Sciatic nerve (tissue), 2 donors: ENCODE data around the gene SPINK5. TPM values are rescaled to one million over a fixed set of nuclear protein-coding genes. Genes with fewer than 3 reads are reported as not detected.

Experiments used
- ATAC-seq: fragments of 200-7000 bp; cut with Tn5 transposase; one replicate; pipeline ENCODE4 v1.9.1; 2020; ENCODE audit warnings: mild to moderate bottlenecking, moderate library complexity
- DNase-seq: peaks from one replicate; pipeline ENCODE4 v3.0.0-alpha.2; 2020; ENCODE audit warnings: low spot score
- intact Hi-C: fragments of 100-400 bp; cut with DNase I; formaldehyde crosslinking; loops from one replicate; pipeline ENCODE4 v1.14.2; 2022
- total RNA-seq: library from RNA; stranded (reverse); fragmentation: NEBNext Ultra II Directional; extraction: Animal tissue kit (Norgen Biotek cat#: 25700); gene quantifications from one replicate; pipeline ENCODE4 v1.2.1, GENCODE V29; 2021
- donor health status: DM: no; HTN: no; CAD: no.
- donor health status: DM: no; HTN: no; CAD: no.

SPINK5 gene
- total RNA-seq, 1 donor from 2014 or later: 0.94 TPM

- intact Hi-C loops: no loop called here
- DNase-seq: no peak
- ATAC-seq: no peak
These were observed 98.3 kb downstream of the SPINK5 start for GRCh38 chr5:148162038-148162437.

GRCh38 chr5:148163345-148163744 lies 99.6 kb downstream of the SPINK5 start:
- intact Hi-C loops: no loop called here
- DNase-seq (no peak), ATAC-seq (no peak)

GRCh38 chr5:148166550-148167283 lies 102.9 kb downstream of the SPINK5 start:
- intact Hi-C loops: no loop called here

GRCh38 chr5:148168246-148168645 lies 104.5 kb downstream of the SPINK5 start, which contains the start of gene SPINK14:
TSS of gene SPINK14 (plus strand) at chr5:148168546. CDS start at chr5:148169733, 1,187 bp downstream.
- DNase-seq (no peak), ATAC-seq (no peak)
- intact Hi-C loops: no loop called here

More at GRCh38 chr5:148166550-148167283, 102.9 kb downstream of the SPINK5 start:
- no peak for DNase-seq
- ATAC-seq: no peak

GRCh38 chr5:148172377-148172776 lies 108.6 kb downstream of the SPINK5 start:
- DNase-seq: no peak
- ATAC-seq: no peak
- intact Hi-C loops: no loop called here

GRCh38 chr5:148176480-148176879 lies 112.7 kb downstream of the SPINK5 start:
- DNase-seq: no peak
- intact Hi-C loops: no loop called here
- no peak for ATAC-seq

- DNase-seq (no peak), ATAC-seq (no peak)
- intact Hi-C loops: no loop called here
These were observed 113.4 kb downstream of the SPINK5 start for GRCh38 chr5:148177207-148177606.

- DNase-seq (no peak), ATAC-seq (peak; percentile 46)
- intact Hi-C loops: no loop called here
These were observed 115.5 kb downstream of the SPINK5 start for GRCh38 chr5:148179234-148179824.

- intact Hi-C loops: no loop called here
- DNase-seq (no peak), ATAC-seq (peak; percentile 64)
These were observed 122.6 kb downstream of the SPINK5 start for GRCh38 chr5:148186248-148187003.

Other genes starting within 250 kb of the SPINK5 start
- 2.8 TPM for gene SPINK1, start 232.3 kb upstream of the SPINK5 start, total RNA-seq
- 1.0 TPM for gene SCGB3A2, start 185.3 kb upstream of the SPINK5 start, total RNA-seq
- gene C5orf46, start 157.4 kb upstream of the SPINK5 start, total RNA-seq: not detected
- not detected for gene SPINK14, start 104.6 kb downstream of the SPINK5 start, total RNA-seq
- not detected for gene SPINK6, start 139.1 kb downstream of the SPINK5 start, total RNA-seq
- not detected for gene MARCOL, start 174.5 kb downstream of the SPINK5 start, total RNA-seq
- not detected for gene SPINK13, start 204.8 kb downstream of the SPINK5 start, total RNA-seq
- not detected for gene SPINK7, start 248.4 kb downstream of the SPINK5 start, total RNA-seq